Bronchial epithelial cell (primary cell): Measurements from ENCODE around the gene AMZ1. TPM values are rescaled to one million over a fixed set of nuclear protein-coding genes. Genes with fewer than 3 reads are reported as not detected.
"Not testable (repeated sequence)": the region's sequence is repeated elsewhere in the genome, so short reads cannot be mapped to it uniquely, and the experiment has no call there.

Experiments
- DNase-seq: peaks from one replicate; pipeline ENCODE4 v3.0.0-alpha.2; 2010; ENCODE audit warnings: low read depth
- FAIRE-seq: peaks from 2 replicates; lab custom pipeline; 2011; peaks lifted over from hg19 to GRCh38; lab: Jason Lieb, UNC
- H3K27me3 ChIP-seq: 2 replicates; pipeline ENCODE4 v1.5.1; 2011; ENCODE audit warnings: low read length; ENCODE audit not compliant: control insufficient read depth, insufficient read depth
- H3K36me3 ChIP-seq: 2 replicates; pipeline ENCODE4 v1.5.1; 2011; ENCODE audit warnings: low read length; ENCODE audit not compliant: control insufficient read depth, insufficient read depth
- H3K4me3 ChIP-seq: 2 replicates; pipeline ENCODE4 v1.5.1; 2011; ENCODE audit warnings: mild to moderate bottlenecking, low read depth, low read length, control low read depth
- CTCF ChIP-seq: IDR thresholded peaks from 2 replicates; pipeline ENCODE4 v1.5.1; 2011; ENCODE audit warnings: mild to moderate bottlenecking, moderate library complexity, low read length, control low read depth, inconsistent platforms; ENCODE audit not compliant: insufficient read depth, severe bottlenecking
- total RNA-seq: library from RNA; depleted of rRNA; stranded (reverse); fragments of >200 nt; gene quantifications from 2 replicates; pipeline ENCODE4 v1.2.1, GENCODE V29; 2014

The AMZ1 gene
- total RNA-seq, 1 donor from 2014 or later = not detected

GRCh38 chr7:2675256-2675764 lies 12.7 kb upstream of the AMZ1 start:
- no peak for DNase-seq
- no peak overlapping the region for H3K4me3 ChIP-seq
- no peaks in the 10 kb centered on the region for H3K27me3 ChIP-seq
- FAIRE-seq = no peak
- no peaks in the 10 kb centered on the region for H3K36me3 ChIP-seq
- TF ChIP-seq CTCF = no peak

DNA sequence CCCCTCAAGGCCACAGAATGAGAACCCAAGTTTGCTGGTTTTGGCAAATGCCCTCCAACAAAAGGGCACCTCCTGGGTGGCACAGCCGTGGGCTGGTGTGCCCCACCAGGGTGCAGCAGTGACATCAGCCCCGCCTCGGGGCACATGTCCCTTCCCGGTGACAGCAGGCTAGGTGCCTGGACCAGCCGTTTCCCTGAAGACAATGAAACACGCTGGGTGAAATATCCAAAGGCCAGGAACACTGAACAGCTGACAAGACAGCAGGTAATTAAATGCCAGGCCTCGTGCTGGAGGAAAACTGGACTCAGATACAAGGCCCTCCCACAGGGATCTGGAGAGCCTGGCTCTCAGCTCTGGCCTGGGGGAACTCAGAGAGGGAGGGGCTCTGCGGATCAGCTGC lies 11.4 kb upstream of the AMZ1 start:
- FAIRE-seq = peak; percentile 43

DNA sequence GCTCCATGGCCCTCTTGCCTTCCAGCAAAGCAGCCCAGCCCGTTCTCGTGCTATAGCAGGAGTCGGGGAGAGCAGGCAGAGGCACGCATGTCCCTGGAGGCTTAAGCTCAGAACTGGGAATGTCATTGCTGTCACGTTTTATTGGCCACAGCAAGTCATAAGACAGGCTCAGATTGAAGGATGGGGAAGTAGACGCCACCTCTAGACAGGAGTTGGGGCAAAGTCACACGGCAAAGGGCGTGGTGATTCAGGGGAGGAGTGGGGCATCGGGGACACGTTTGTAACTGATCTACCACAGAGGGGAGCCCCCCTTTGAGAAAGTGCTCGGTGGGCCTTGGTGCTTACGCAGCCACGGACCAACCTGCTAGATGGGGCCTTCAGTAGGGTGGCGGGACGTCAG lies 9.5 kb upstream of the AMZ1 start:
- not testable (repeated sequence) for H3K27me3 ChIP-seq, H3K36me3 ChIP-seq, DNase-seq, H3K4me3 ChIP-seq
- peak; percentile 50 for FAIRE-seq

More for the DNA sequence above, 11.4 kb upstream of the AMZ1 start:
- not testable (repeated sequence) for H3K36me3 ChIP-seq, DNase-seq, H3K4me3 ChIP-seq, H3K27me3 ChIP-seq

- not testable (repeated sequence) for H3K27me3 ChIP-seq
Observed at GRCh38 chr7:2679135-2680127, 8.6 kb upstream of the AMZ1 start.

DNA sequence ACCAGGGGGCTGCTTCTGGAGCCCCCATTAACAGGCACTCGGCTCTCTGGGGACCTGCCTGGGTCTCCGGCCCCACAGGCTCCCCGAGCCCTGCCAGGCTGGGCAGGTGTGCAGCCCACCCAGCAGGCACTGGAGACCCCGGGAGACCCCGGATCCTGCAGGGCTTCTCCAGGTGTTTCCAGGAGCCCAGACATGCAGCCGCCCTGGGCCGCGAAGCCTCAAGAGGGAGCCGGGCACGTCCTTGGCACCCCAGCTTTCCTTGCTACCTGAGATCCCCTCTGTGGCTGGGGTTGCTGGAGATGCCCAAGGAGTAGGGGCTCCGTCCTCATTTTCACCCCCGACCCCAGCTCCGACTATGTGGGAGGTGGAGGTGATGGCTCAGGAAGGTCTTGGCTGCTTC lies 7.7 kb upstream of the AMZ1 start:
- no peak overlapping the region for H3K4me3 ChIP-seq
- H3K36me3 ChIP-seq = no peaks in the 10 kb centered on the region
- TF ChIP-seq CTCF = no peak
- H3K27me3 ChIP-seq = no peaks in the 10 kb centered on the region
- DNase-seq (no peak), FAIRE-seq (no peak)

More at GRCh38 chr7:2679135-2680127, 8.6 kb upstream of the AMZ1 start:
- FAIRE-seq, H3K36me3 ChIP-seq, H3K4me3 ChIP-seq, DNase-seq: not testable (repeated sequence)

DNA sequence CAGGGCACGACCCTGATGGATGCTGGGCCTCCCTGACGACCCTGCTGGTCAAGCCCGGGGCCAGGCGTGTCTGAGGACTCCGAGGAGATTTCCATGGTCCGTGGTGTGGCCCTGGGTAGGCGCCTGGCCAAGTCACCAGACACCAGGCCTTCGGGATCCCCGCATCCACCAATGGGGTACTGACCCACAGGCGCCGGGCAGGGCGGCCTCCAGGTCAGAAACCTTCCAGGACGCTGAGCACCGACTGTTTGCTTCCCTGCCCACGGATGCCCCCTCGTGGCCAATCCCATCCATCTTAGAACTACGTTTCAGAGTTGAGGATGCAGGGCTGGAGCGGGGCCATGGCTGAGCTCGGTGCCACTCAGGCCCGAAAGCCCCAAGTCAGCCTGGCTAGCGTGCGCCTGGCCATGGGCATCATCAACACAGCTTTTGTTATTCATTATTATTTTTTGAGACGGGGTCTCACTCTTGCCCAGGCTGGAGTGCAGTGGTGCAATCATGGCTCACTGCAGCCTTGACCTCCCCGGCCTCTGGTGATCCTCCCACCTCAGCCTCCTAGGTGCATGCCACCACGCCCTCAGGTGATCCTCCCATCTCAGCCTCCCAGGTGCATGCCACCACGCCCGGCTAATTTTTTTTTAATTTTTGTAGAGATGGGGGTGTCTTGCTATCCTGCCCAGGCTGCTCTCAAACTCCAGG lies 7.1 kb upstream of the AMZ1 start:
- H3K27me3 ChIP-seq = no peaks in the 10 kb centered on the region
- FAIRE-seq = no peak

More for the DNA sequence above, 7.1 kb upstream of the AMZ1 start:
- Histone ChIP-seq H3K4me3 (no peak overlapping the region), H3K36me3 (no peaks in the 10 kb centered on the region)
- peak; percentile 39 for DNase-seq
- TF ChIP-seq CTCF = peak; percentile 81
